Neuronal stem cell (in vitro differentiated cells): ENCODE measurements around the gene STAC3.

Source experiments
- DNase-seq: peaks from one replicate; pipeline ENCODE4 v3.0.0-alpha.2; 2013; ENCODE audit warnings: low spot score
- H2AFZ ChIP-seq: one replicate; pipeline ENCODE4 v1.6.1; 2013; ENCODE audit warnings: mild to moderate bottlenecking, low read length, inconsistent platforms
- H2AK5ac ChIP-seq: 2 replicates; pipeline ENCODE4 v1.6.1; 2013; ENCODE audit warnings: low read depth, mild to moderate bottlenecking, inconsistent platforms, low read length, moderate library complexity, mixed read lengths
- H2BK120ac ChIP-seq: 2 replicates; pipeline ENCODE4 v1.6.1; 2013; ENCODE audit warnings: low read depth, mild to moderate bottlenecking, inconsistent platforms, low read length, moderate library complexity, mixed read lengths
- H2BK12ac ChIP-seq: one replicate; pipeline ENCODE4 v1.6.1; 2013; ENCODE audit warnings: low read length, inconsistent platforms
- H2BK15ac ChIP-seq: 2 replicates; pipeline ENCODE4 v1.6.1; 2013; ENCODE audit warnings: mild to moderate bottlenecking, low read length, inconsistent platforms, mixed read lengths
- H2BK5ac ChIP-seq: one replicate; pipeline ENCODE4 v1.6.1; 2013; ENCODE audit warnings: inconsistent platforms, mild to moderate bottlenecking, low read length, moderate library complexity
- H3K14ac ChIP-seq: one replicate; pipeline ENCODE4 v1.6.1; 2013; ENCODE audit warnings: low read length, inconsistent platforms
- H3K18ac ChIP-seq: 2 replicates; pipeline ENCODE4 v1.6.1; 2013; ENCODE audit warnings: low read length, inconsistent platforms
- H3K23ac ChIP-seq: 2 replicates; pipeline ENCODE4 v1.6.1; 2013; ENCODE audit warnings: low read depth, mild to moderate bottlenecking, mixed read lengths, low read length, inconsistent platforms; ENCODE audit not compliant: poor library complexity
- H3K27ac ChIP-seq: replicated peaks from 3 replicates; pipeline ENCODE4 v1.5.1; 2013; ENCODE audit warnings: low read length, inconsistent platforms
- H3K27me3 ChIP-seq, 3 experiments: 2 replicates each; pipeline ENCODE4 v1.6.1; 2013; ENCODE audit warnings: low read length in 3 of 3, mild to moderate bottlenecking in 2 of 3, inconsistent platforms in 1 of 3, low read depth in 1 of 3, mixed read lengths in 1 of 3, moderate library complexity in 1 of 3; ENCODE audit not compliant: control insufficient read depth in 3 of 3, insufficient read depth in 3 of 3
- H3K36me3 ChIP-seq, 2 donors: replicated peaks in 1 of 2; 2 replicates each; pipeline ENCODE4 v1.6.1; 2013; ENCODE audit warnings: low read length in 2 of 2; ENCODE audit not compliant: control insufficient read depth in 2 of 2, insufficient read depth in 2 of 2
- H3K4ac ChIP-seq: 2 replicates; pipeline ENCODE4 v1.6.1; 2013; ENCODE audit warnings: inconsistent platforms, mild to moderate bottlenecking, low read length, moderate library complexity
- H3K4me1 ChIP-seq, 2 donors: 1 replicate in 1 of 2; 2 replicates in 1 of 2; pipeline ENCODE4 v1.6.1; 2013; ENCODE audit warnings: low read length in 2 of 2, low read depth in 1 of 2; ENCODE audit not compliant: control insufficient read depth in 2 of 2, insufficient read depth in 1 of 2
- H3K4me2 ChIP-seq: one replicate; pipeline ENCODE4 v1.6.1; 2013; ENCODE audit warnings: mild to moderate bottlenecking, low read length, inconsistent platforms; ENCODE audit not compliant: insufficient read depth, poor library complexity, severe bottlenecking
- H3K4me3 ChIP-seq, 2 donors: 2 replicates each; pipeline ENCODE4 v1.5.1; 2013; ENCODE audit warnings: low read length in 2 of 2, mild to moderate bottlenecking in 2 of 2, inconsistent platforms in 1 of 2, moderate library complexity in 1 of 2
- H3K79me1 ChIP-seq: one replicate; pipeline ENCODE4 v1.6.1; 2013; ENCODE audit warnings: low read depth, mild to moderate bottlenecking, inconsistent platforms, low read length, moderate library complexity
- H3K9ac ChIP-seq: one replicate; pipeline ENCODE4 v1.6.1; 2013; ENCODE audit warnings: mild to moderate bottlenecking, low read depth, low read length, inconsistent platforms; ENCODE audit not compliant: poor library complexity
- H3K9me3 ChIP-seq, 2 donors: replicated peaks in 1 of 2; 2 replicates each; pipeline versions ENCODE3 to v1.6.1; 2013; ENCODE audit warnings: low read length in 2 of 2, mild to moderate bottlenecking in 2 of 2, inconsistent platforms in 1 of 2, low read depth in 1 of 2, mixed read lengths in 1 of 2, moderate library complexity in 1 of 2; ENCODE audit not compliant: control insufficient read depth in 2 of 2, insufficient read depth in 1 of 2
- H4K8ac ChIP-seq: one replicate; pipeline ENCODE4 v1.6.1; 2013; ENCODE audit warnings: low read depth, mild to moderate bottlenecking, inconsistent platforms, low read length, moderate library complexity
- H4K91ac ChIP-seq: one replicate; pipeline ENCODE4 v1.6.1; 2013; ENCODE audit warnings: low read length, low read depth, mild to moderate bottlenecking, inconsistent platforms; ENCODE audit not compliant: poor library complexity
- WGBS, 2 donors: extraction: QIAGEN DNeasy Blood & Tissue Kit; methylation state at CpG; one replicate each; pipeline ENCODE4 v1.1.7; 2013; ENCODE audit warnings: missing lambda C conversion rate in 2 of 2, mixed read lengths in 1 of 2; ENCODE audit not compliant: insufficient read length in 2 of 2, insufficient replicate concordance in 1 of 2; ENCODE audit errors: extremely low coverage in 2 of 2; 5-methylcytosine and 5-hydroxymethylcytosine counted together

STAC3 gene

GRCh38 chr12:57219205-57219992 is 31.6 kb downstream of the STAC3 start:
- H3K4me1 ChIP-seq = peaks cover 28 to 31% of the 10 kb centered on the region in 2 donors
- no peaks in the 10 kb centered on the region for H3K36me3 ChIP-seq
- no peak overlapping the region for H3K27ac ChIP-seq
- peaks cover 0 to 2% of the 10 kb centered on the region in 2 donors for H3K9me3 ChIP-seq
- peak overlapping the region; percentile 93 for H3K9ac ChIP-seq
- no peak for DNase-seq
- H3K79me1 ChIP-seq = no peaks in the 10 kb centered on the region
- H3K14ac ChIP-seq = no peak overlapping the region
- H3K4ac ChIP-seq = no peak overlapping the region
- no peak overlapping the region for H3K4me3 ChIP-seq
- peak overlapping the region; percentile 35 for H3K18ac ChIP-seq
- H4K91ac ChIP-seq = no peak overlapping the region
- H2BK5ac ChIP-seq = no peak overlapping the region
- no peak overlapping the region for H3K23ac ChIP-seq
- H2BK120ac ChIP-seq = no peak overlapping the region
- H2BK12ac ChIP-seq = no peak overlapping the region
- no CpG with 5 or more reads among the region's 14 CpGs for WGBS, 2 donors
- peak overlapping the region; percentile 48 for H2AK5ac ChIP-seq
- no peak overlapping the region for H4K8ac ChIP-seq
- no peak overlapping the region for H2AFZ ChIP-seq
- peaks cover 54 to 99% (median 96%) of the 10 kb centered on the region in 3 experiments for H3K27me3 ChIP-seq
- peak overlapping the region; percentile 36 for H3K4me2 ChIP-seq
- no peak overlapping the region for H2BK15ac ChIP-seq

- no peak overlapping the region for H2BK120ac ChIP-seq
- H2BK15ac ChIP-seq = no peak overlapping the region
- no peak overlapping the region for H3K4me2 ChIP-seq
- H3K18ac ChIP-seq = no peak overlapping the region
- no peak overlapping the region for H3K4ac ChIP-seq
- H3K27ac ChIP-seq = no peak overlapping the region
- H3K4me3 ChIP-seq = peak overlapping the region in 1 of 2 donors; percentile 23
- WGBS, 2 donors = no CpG with 5 or more reads among the region's 5 CpGs
- H2BK5ac ChIP-seq = no peak overlapping the region
- H4K91ac ChIP-seq = no peak overlapping the region
- H2AFZ ChIP-seq = no peak overlapping the region
- H3K36me3 ChIP-seq = peaks cover 0 to 5% of the 10 kb centered on the region in 2 donors
- no peak for DNase-seq
- no peak overlapping the region for H2BK12ac ChIP-seq
- no peak overlapping the region for H4K8ac ChIP-seq
- no peak overlapping the region for H3K9ac ChIP-seq
- peak overlapping the region; percentile 4 for H3K23ac ChIP-seq
- peaks cover 50 to 96% (median 85%) of the 10 kb centered on the region in 3 experiments for H3K27me3 ChIP-seq
- peaks cover 0 to under 1% of the 10 kb centered on the region in 2 donors for H3K9me3 ChIP-seq
- no peaks in the 10 kb centered on the region for H3K79me1 ChIP-seq
- H3K4me1 ChIP-seq = peaks cover 32 to 37% of the 10 kb centered on the region in 2 donors
- no peak overlapping the region for H3K14ac ChIP-seq
- H2AK5ac ChIP-seq = no peak overlapping the region
These were observed 32.7 kb downstream of the STAC3 start for GRCh38 chr12:57218030-57218853.

- H3K79me1 ChIP-seq = no peaks in the 10 kb centered on the region
- H3K27ac ChIP-seq = no peak overlapping the region
- no peak for DNase-seq
- peak overlapping the region; percentile 83 for H2AFZ ChIP-seq
- no peak overlapping the region for H4K8ac ChIP-seq
- H3K9ac ChIP-seq = peak overlapping the region; percentile 81
- H2BK12ac ChIP-seq = peak overlapping the region; percentile 4
- peak overlapping the region; percentile 71 for H3K18ac ChIP-seq
- H3K4me3 ChIP-seq = peak overlapping the region; percentile 29 to 65
- peak overlapping the region; percentile 98 for H3K23ac ChIP-seq
- H2BK5ac ChIP-seq = no peak overlapping the region
- peak overlapping the region; percentile 33 for H2BK15ac ChIP-seq
- H3K4me1 ChIP-seq = peaks cover 32 to 37% of the 10 kb centered on the region in 2 donors
- no peak overlapping the region for H2BK120ac ChIP-seq
- WGBS, 2 donors = no CpG with 5 or more reads among the region's 63 CpGs
- peaks cover 50 to 85% (median 74%) of the 10 kb centered on the region in 3 experiments for H3K27me3 ChIP-seq
- peak overlapping the region; percentile 60 for H2AK5ac ChIP-seq
- peaks cover 3 to 14% of the 10 kb centered on the region in 2 donors for H3K36me3 ChIP-seq
- H3K9me3 ChIP-seq = no peaks in the 10 kb centered on the region
- peak overlapping the region; percentile 92 for H3K4me2 ChIP-seq
- H3K4ac ChIP-seq = no peak overlapping the region
- peak overlapping the region; percentile 44 for H3K14ac ChIP-seq
- H4K91ac ChIP-seq = no peak overlapping the region
These were observed 33.8 kb downstream of the STAC3 start for GRCh38 chr12:57216921-57217879.
